RWPE2 (cell line): ENCODE measurements around the gene ISYNA1.

ENCODE experiments used
- ATAC-seq: fragments of 200-7000 bp; cut with Tn5 transposase; 3 replicates; pipeline ENCODE4 v1.9.1; 2021; ENCODE audit warnings: low read depth
- DNase-seq: peaks from one replicate; pipeline ENCODE4 v3.0.0-alpha.2; 2020; ENCODE audit warnings: low spot score
- H3K27ac ChIP-seq: fragments of 450-650 bp; 2 replicates; pipeline ENCODE4 v1.5.1; 2017; ENCODE audit warnings: mild to moderate bottlenecking; ENCODE audit not compliant: poor library complexity, severe bottlenecking
- H3K27me3 ChIP-seq: fragments of 250-450 bp; sonication (Bioruptor Pico); 2 replicates; pipeline ENCODE4 v1.5.1; 2021; ENCODE audit warnings: mild to moderate bottlenecking, moderate library complexity; ENCODE audit not compliant: insufficient read depth, poor library complexity, severe bottlenecking
- H3K36me3 ChIP-seq: fragments of 250-450 bp; sonication (Bioruptor Pico); 2 replicates; pipeline ENCODE4 v1.5.1; 2020; ENCODE audit warnings: low read depth, mild to moderate bottlenecking, moderate library complexity
- H3K4me1 ChIP-seq: fragments of 250-450 bp; sonication (Bioruptor Pico); 2 replicates; pipeline ENCODE4 v1.5.1; 2021; ENCODE audit warnings: mild to moderate bottlenecking, moderate library complexity; ENCODE audit not compliant: insufficient read depth, poor library complexity, severe bottlenecking
- H3K4me3 ChIP-seq: fragments of 250-450 bp; sonication (Bioruptor Pico); 2 replicates; pipeline ENCODE4 v1.5.1; 2021; ENCODE audit warnings: mild to moderate bottlenecking, moderate library complexity; ENCODE audit not compliant: severe bottlenecking
- H3K9me3 ChIP-seq: fragments of 250-450 bp; sonication (Bioruptor Pico); 2 replicates; pipeline ENCODE4 v1.5.1; 2021; ENCODE audit warnings: mild to moderate bottlenecking, moderate library complexity; ENCODE audit not compliant: severe bottlenecking
- CTCF ChIP-seq: fragments of 450-650 bp; IDR thresholded peaks from one replicate; pipeline ENCODE4 v1.5.1; 2017; ENCODE audit warnings: mild to moderate bottlenecking, moderate library complexity; ENCODE audit not compliant: poor library complexity, severe bottlenecking

ISYNA1 gene

GRCh38 chr19:18469069-18469846 is 31.3 kb upstream of the ISYNA1 start:
- Histone ChIP-seq H3K9me3 (no peaks in the 10 kb centered on the region), H3K4me1 (no peaks in the 10 kb centered on the region), H3K27ac (no peak overlapping the region), H3K27me3 (no peaks in the 10 kb centered on the region), H3K36me3 (peaks cover 26% of the 10 kb centered on the region), H3K4me3 (no peak overlapping the region)
- peak; percentile 55 for TF ChIP-seq CTCF
- ATAC-seq (peak; percentile 30; the same call in 2 of the 3 replicates), DNase-seq (no peak)

- DNase-seq, result no peak
- no peak for TF ChIP-seq CTCF
These were observed 30.6 kb upstream of the ISYNA1 start for GRCh38 chr19:18468517-18468916.

GRCh38 chr19:18467978-18468377 is 30.0 kb upstream of the ISYNA1 start:
- Histone ChIP-seq H3K27ac (no peak overlapping the region), H3K4me3 (no peak overlapping the region), H3K4me1 (no peaks in the 10 kb centered on the region), H3K9me3 (no peaks in the 10 kb centered on the region), H3K27me3 (no peaks in the 10 kb centered on the region), H3K36me3 (peaks cover 26% of the 10 kb centered on the region)
- TF ChIP-seq CTCF, result no peak
- ATAC-seq, result no peak
- DNase-seq, result no peak

More at GRCh38 chr19:18468517-18468916, 30.6 kb upstream of the ISYNA1 start:
- Histone ChIP-seq H3K27ac (no peak overlapping the region), H3K9me3 (no peaks in the 10 kb centered on the region), H3K36me3 (peaks cover 26% of the 10 kb centered on the region), H3K4me1 (no peaks in the 10 kb centered on the region), H3K27me3 (no peaks in the 10 kb centered on the region), H3K4me3 (no peak overlapping the region)
- no peak for ATAC-seq

- H3K36me3 ChIP-seq, result peaks cover 31% of the 10 kb centered on the region
- ATAC-seq, result no peak
- DNase-seq, result no peak
- no peaks in the 10 kb centered on the region for H3K4me1 ChIP-seq
- no peaks in the 10 kb centered on the region for H3K27me3 ChIP-seq
- no peak overlapping the region for H3K4me3 ChIP-seq
- TF ChIP-seq CTCF, result no peak
- no peak overlapping the region for H3K27ac ChIP-seq
- no peaks in the 10 kb centered on the region for H3K9me3 ChIP-seq
These were observed 28.4 kb upstream of the ISYNA1 start for GRCh38 chr19:18466354-18466753.

GRCh38 chr19:18465964-18466339 is 28.0 kb upstream of the ISYNA1 start:
- Histone ChIP-seq H3K9me3 (no peaks in the 10 kb centered on the region), H3K27ac (no peak overlapping the region), H3K27me3 (no peaks in the 10 kb centered on the region), H3K4me3 (no peak overlapping the region), H3K4me1 (peaks cover 4% of the 10 kb centered on the region), H3K36me3 (peaks cover 31% of the 10 kb centered on the region)
- no peak for ATAC-seq
- no peak for TF ChIP-seq CTCF
- no peak for DNase-seq
